CD4-positive, alpha-beta T cell (primary cell): ENCODE measurements around the gene GPR27. TPM values are rescaled to one million over a fixed set of nuclear protein-coding genes. Genes with fewer than 3 reads are reported as not detected.

Experiments used
- ATAC-seq: fragments of 200-7000 bp; cut with Tn5 transposase; one replicate; pipeline ENCODE4 v1.10.0; 2022; ENCODE audit warnings: mild to moderate bottlenecking; ENCODE audit not compliant: poor library complexity
- CTCF ChIA-PET: fragments of 350-600 bp; sonication (Branson Sonifier 250); formaldehyde crosslinking; loops from one replicate; lab custom pipeline; 2021; ENCODE audit warnings: antibody characterized with exemption, inconsistent platforms; lab: Charles Lee
- POLR2A ChIA-PET: fragments of 350-600 bp; sonication (Branson Sonifier 250); formaldehyde crosslinking; loops from one replicate; lab custom pipeline; 2021; ENCODE audit warnings: antibody characterized with exemption, inconsistent platforms; lab: Charles Lee
- DNase-seq, 14 experiments: peaks; one replicate each; pipeline ENCODE4 v3.0.0-alpha.2; 2013 to 2020; ENCODE audit warnings: mixed read lengths in 2 of 14
- H3K27ac ChIP-seq, 2 donors: one replicate each; pipeline versions ENCODE4 v1.5.1 to v1.7.0; 2013; ENCODE audit warnings: low read length in 2 of 2, low read depth in 1 of 2, mild to moderate bottlenecking in 1 of 2
- H3K27me3 ChIP-seq, 2 experiments: 1 replicate in 1 of 2; 2 replicates in 1 of 2; pipeline versions ENCODE4 v1.6.1 to v1.7.0; 2013; ENCODE audit warnings: low read length in 2 of 2, control low read depth in 1 of 2, mild to moderate bottlenecking in 1 of 2, moderate library complexity in 1 of 2; ENCODE audit not compliant: insufficient read depth in 2 of 2, control insufficient read depth in 1 of 2
- H3K36me3 ChIP-seq: one replicate; pipeline ENCODE4 v1.6.1; 2013; ENCODE audit warnings: low read length, control low read depth; ENCODE audit not compliant: insufficient read depth
- H3K4me1 ChIP-seq: one replicate; pipeline ENCODE4 v1.6.1; 2013; ENCODE audit warnings: low read length, control low read depth; ENCODE audit not compliant: insufficient read depth
- H3K4me3 ChIP-seq: one replicate; pipeline ENCODE4 v1.5.1; 2013; ENCODE audit warnings: mild to moderate bottlenecking, low read length, moderate library complexity
- H3K9me3 ChIP-seq, 2 experiments: 1 replicate in 1 of 2; 2 replicates in 1 of 2; pipeline versions ENCODE4 v1.6.1 to v1.7.0; 2013; ENCODE audit warnings: low read length in 2 of 2, mild to moderate bottlenecking in 2 of 2, control low read depth in 1 of 2, moderate library complexity in 1 of 2; ENCODE audit not compliant: control insufficient read depth in 1 of 2, insufficient read depth in 1 of 2
- H3K27ac Mint-ChIP-seq: one replicate; pipeline ENCODE4 v1.8.0; 2020; ENCODE audit warnings: mixed read lengths
- H3K27me3 Mint-ChIP-seq: one replicate; pipeline ENCODE4 v1.8.0; 2021; ENCODE audit warnings: mixed read lengths
- H3K36me3 Mint-ChIP-seq: one replicate; pipeline ENCODE4 v1.8.0; 2021; ENCODE audit warnings: low read depth, mixed read lengths
- H3K4me1 Mint-ChIP-seq: one replicate; pipeline ENCODE4 v1.8.0; 2021; ENCODE audit warnings: low read depth, mixed read lengths
- H3K4me3 Mint-ChIP-seq: one replicate; pipeline ENCODE4 v1.8.0; 2020; ENCODE audit warnings: mild to moderate bottlenecking, mixed read lengths
- H3K9me3 Mint-ChIP-seq: one replicate; pipeline ENCODE4 v1.8.0; 2020; ENCODE audit warnings: mixed read lengths
- intact Hi-C, 2 experiments: fragments of 100-400 bp; cut with DNase I in 1 of 2; cut with micrococcal nuclease in 1 of 2; formaldehyde crosslinking; loops; one replicate each; pipeline versions ENCODE4 v1.15.1 to v1.9.0; 2023 to 2025; cut with DNase I, micrococcal nuclease
- total RNA-seq, 174 experiments: library from RNA in 2 of 174; stranded (reverse) in 2 of 174; gene quantifications; one replicate each; pipeline ENCODE4 v1.2.3 and lab custom pipeline; 2021 to 2026
- TF ChIP-seq, protein P1 (sequence below): fragments of 200-600 bp; IDR thresholded peaks from one replicate; pipeline ENCODE4 v1.8.0; 2022; ENCODE audit warnings: antibody characterized with exemption, mild to moderate bottlenecking

GPR27 gene
- total RNA-seq, 2 experiments from 2014 or later, result 0.84 to 1.1 TPM

DNA sequence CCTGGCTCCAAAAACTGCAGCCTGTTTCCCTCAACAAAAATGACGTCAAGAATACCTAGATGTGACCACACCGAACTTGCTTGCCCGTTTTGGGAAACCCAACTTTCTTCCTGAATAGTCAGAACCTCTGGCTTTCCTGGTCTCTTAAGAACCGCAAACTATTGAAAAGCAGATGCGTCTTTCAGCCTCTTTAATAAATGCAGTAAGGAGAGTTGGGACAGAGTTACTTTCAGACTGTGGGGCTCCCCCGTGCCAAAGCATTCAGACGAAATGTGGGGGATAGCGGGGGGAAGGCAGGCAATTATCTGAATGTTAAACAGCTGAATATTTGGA lies 32.5 kb downstream of the GPR27 start:
- peaks cover 22 to 55% of the 10 kb centered on the region in 2 experiments for H3K27me3 ChIP-seq
- no peak overlapping the region for H3K27ac ChIP-seq
- DNase-seq, result no peak
- POLR2A ChIA-PET, result no interaction called here
- Mint-ChIP-seq H3K27ac (no peak overlapping the region), H3K36me3 (no peaks in the 10 kb centered on the region), H3K27me3 (peaks cover 59% of the 10 kb centered on the region), H3K9me3 (no peaks in the 10 kb centered on the region), H3K4me3 (peak overlapping the region; percentile 16), H3K4me1 (peaks cover 20% of the 10 kb centered on the region)
- intact Hi-C loops, result no loop called here
- no peak overlapping the region for H3K4me3 ChIP-seq
- no peaks in the 10 kb centered on the region for H3K36me3 ChIP-seq
- peaks cover 13% of the 10 kb centered on the region for H3K4me1 ChIP-seq
- H3K9me3 ChIP-seq, result peaks cover 0 to 3% of the 10 kb centered on the region in 2 experiments
- CTCF ChIA-PET, result no interaction called here
- no peak for ATAC-seq
- TF ChIP-seq, protein P1, sequence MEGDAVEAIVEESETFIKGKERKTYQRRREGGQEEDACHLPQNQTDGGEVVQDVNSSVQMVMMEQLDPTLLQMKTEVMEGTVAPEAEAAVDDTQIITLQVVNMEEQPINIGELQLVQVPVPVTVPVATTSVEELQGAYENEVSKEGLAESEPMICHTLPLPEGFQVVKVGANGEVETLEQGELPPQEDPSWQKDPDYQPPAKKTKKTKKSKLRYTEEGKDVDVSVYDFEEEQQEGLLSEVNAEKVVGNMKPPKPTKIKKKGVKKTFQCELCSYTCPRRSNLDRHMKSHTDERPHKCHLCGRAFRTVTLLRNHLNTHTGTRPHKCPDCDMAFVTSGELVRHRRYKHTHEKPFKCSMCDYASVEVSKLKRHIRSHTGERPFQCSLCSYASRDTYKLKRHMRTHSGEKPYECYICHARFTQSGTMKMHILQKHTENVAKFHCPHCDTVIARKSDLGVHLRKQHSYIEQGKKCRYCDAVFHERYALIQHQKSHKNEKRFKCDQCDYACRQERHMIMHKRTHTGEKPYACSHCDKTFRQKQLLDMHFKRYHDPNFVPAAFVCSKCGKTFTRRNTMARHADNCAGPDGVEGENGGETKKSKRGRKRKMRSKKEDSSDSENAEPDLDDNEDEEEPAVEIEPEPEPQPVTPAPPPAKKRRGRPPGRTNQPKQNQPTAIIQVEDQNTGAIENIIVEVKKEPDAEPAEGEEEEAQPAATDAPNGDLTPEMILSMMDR, result no peak

DNA sequence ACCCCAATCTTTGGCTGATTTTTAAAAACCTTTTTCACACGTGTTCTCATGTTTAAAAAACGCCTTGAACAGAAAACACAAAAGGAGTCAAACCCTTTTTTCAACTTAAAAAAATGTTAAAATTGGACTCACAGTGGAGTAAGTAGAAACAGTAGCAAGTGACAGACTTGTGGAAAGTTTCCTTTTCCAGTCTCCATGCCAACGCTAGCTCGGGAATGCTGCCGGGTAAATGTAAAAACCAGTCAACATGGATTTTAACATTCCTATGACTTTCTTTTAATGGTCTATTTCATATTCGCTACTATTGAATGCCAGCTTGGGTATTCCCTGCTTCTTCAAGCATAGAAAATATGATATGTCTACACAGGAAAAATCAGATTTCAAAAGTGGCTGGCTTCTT lies 32.9 kb downstream of the GPR27 start:
- ChIA-PET CTCF (no interaction called here), POLR2A (no interaction called here)
- DNase-seq, result no peak
- TF ChIP-seq, protein P1, result no peak
- no peak for ATAC-seq
- H3K27ac Mint-ChIP-seq, result no peak overlapping the region
- no peak overlapping the region for H3K4me3 ChIP-seq
- H3K9me3 ChIP-seq, result peaks cover 0 to 3% of the 10 kb centered on the region in 2 experiments
- no peak overlapping the region for H3K27ac ChIP-seq
- H3K4me3 Mint-ChIP-seq, result peak overlapping the region; percentile 16
- H3K9me3 Mint-ChIP-seq, result no peaks in the 10 kb centered on the region
- H3K4me1 Mint-ChIP-seq, result peaks cover 20% of the 10 kb centered on the region
- no peaks in the 10 kb centered on the region for H3K36me3 Mint-ChIP-seq
- intact Hi-C loops, result no loop called here
- H3K27me3 ChIP-seq, result peaks cover 19 to 51% of the 10 kb centered on the region in 2 experiments
- no peaks in the 10 kb centered on the region for H3K36me3 ChIP-seq
- H3K27me3 Mint-ChIP-seq, result peaks cover 55% of the 10 kb centered on the region
- peaks cover 13% of the 10 kb centered on the region for H3K4me1 ChIP-seq

DNA sequence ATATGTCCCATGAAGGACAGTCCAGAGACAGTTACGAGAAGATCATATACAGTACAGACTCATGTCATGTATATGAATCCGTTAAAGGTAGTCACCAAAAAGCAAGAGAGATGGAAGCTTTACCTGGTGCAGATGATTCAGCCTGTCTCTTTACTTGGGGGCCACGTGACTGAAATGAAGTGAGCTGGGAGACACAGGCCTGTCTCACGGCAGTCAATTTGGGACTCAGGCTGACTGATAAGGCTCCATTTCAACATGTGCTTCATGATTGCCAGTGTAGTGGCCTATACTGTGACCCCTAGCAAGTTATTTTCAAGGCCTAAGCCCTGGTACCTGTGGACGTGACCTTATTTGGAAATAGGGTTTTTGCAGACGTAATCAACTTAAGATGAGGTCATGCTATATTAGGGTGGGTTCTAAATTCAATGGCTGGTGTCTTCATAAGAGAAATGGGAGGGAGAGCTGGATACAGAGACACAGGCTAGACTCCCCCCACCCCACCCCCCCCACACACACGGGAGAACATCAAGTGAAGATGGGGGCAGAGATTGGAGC lies 34.3 kb downstream of the GPR27 start:
- no peak overlapping the region for H3K4me3 Mint-ChIP-seq
- peaks cover 13% of the 10 kb centered on the region for H3K4me1 ChIP-seq
- H3K36me3 ChIP-seq, result no peaks in the 10 kb centered on the region
- ATAC-seq, result no peak
- no peaks in the 10 kb centered on the region for H3K9me3 Mint-ChIP-seq
- H3K36me3 Mint-ChIP-seq, result no peaks in the 10 kb centered on the region
- peaks cover 20% of the 10 kb centered on the region for H3K4me1 Mint-ChIP-seq
- peaks cover 16 to 37% of the 10 kb centered on the region in 2 experiments for H3K27me3 ChIP-seq
- H3K9me3 ChIP-seq, result peaks cover 0 to 3% of the 10 kb centered on the region in 2 experiments
- CTCF ChIA-PET, result no interaction called here
- H3K27me3 Mint-ChIP-seq, result peaks cover 42% of the 10 kb centered on the region
- POLR2A ChIA-PET, result no interaction called here
- DNase-seq, result no peak
- H3K27ac Mint-ChIP-seq, result no peak overlapping the region
- TF ChIP-seq, protein P1, result no peak
- H3K27ac ChIP-seq, result no peak overlapping the region
- no peak overlapping the region for H3K4me3 ChIP-seq
- intact Hi-C loops, result no loop called here
